ENCODE data around the gene ANTXRL.
"Not testable (repeated sequence)": the region's sequence is repeated elsewhere in the genome, so short reads cannot be mapped to it uniquely, and the experiment has no call there.

Gene ANTXRL

DNA sequence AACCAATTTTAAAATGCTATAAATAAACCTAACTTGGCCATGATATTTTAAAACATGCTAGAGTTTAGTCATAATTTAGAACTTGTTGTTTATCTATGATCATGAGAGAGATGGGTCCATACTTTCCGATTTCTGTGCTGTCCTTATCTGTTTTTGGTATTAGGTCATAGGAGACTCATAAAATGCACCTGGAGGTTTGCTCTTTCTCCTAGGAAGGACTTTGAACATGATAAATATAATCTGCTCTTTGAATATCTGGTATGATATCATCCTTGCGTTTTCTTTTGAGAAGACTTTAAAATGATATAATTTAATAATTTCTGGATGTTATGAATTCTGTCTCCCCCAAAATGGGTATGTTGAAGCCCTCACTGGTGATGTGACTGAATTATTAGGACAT lies 9.0 kb upstream of the ANTXRL start:
- no peak for DNase-seq

DNA sequence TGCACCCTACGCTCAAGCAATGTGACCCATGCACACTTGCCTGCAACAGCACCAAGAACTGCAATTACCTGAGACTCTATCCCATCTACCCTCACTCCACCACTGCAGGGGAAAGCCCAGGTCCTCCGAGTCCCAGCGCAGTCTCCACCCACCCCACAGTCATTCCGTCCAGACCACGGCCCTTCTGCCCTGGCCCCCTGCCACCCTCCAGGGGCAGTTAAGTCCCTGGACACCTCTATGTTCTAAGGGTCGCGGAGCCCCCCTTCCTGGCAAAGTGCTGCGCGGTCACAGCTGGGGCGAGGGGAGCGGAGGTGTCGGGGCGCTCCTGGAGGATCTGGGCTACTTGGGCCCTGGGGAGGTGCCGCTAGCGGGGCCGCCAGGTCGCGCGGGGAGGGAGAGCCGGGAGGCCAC lies 4.4 kb upstream of the ANTXRL start:
- not testable (repeated sequence) for DNase-seq

GRCh38 chr10:46282842-46283574 lies 3.8 kb upstream of the ANTXRL start:
- peak; percentile 65 for DNase-seq

GRCh38 chr10:46283580-46284285 lies 3.1 kb upstream of the ANTXRL start:
- DNase-seq: no peak

- DNase-seq: peak; percentile 68
These were observed 2.2 kb upstream of the ANTXRL start for GRCh38 chr10:46284286-46285229.

- no peak for DNase-seq
These were observed 1.5 kb upstream of the ANTXRL start for GRCh38 chr10:46285300-46285699.

DNA sequence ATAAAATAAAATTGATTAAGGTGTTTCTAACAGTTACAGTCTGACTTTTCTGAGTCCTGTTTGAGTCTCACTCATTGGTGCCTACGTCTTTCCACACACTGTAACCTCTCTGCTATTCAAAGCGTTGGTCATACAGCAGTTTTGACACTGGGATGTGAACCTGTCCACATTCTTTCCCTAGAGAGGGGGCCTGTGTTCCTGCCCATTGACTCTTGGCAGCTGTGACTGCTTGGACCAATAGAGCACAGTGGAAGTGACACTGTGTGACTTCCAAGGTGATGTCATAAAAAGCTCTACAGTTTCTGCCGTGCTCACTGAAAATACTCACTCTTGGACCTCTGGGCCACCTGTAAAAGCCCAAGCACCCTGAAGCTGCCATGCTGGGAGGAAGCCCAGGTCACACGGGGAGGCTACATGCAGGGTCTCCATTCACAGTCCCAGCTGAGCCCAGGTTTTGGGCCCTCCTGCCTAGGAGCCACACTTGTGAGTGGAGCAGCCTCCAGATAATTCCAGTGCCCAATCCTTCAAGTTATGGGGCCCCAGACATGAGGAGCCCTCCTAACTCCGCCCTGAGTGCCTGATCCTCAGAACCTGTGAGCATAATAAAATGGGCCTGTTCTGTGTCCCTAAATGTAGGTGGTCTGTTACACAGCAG lies 704 bp upstream of the ANTXRL start:
- DNase-seq: no peak

DNA sequence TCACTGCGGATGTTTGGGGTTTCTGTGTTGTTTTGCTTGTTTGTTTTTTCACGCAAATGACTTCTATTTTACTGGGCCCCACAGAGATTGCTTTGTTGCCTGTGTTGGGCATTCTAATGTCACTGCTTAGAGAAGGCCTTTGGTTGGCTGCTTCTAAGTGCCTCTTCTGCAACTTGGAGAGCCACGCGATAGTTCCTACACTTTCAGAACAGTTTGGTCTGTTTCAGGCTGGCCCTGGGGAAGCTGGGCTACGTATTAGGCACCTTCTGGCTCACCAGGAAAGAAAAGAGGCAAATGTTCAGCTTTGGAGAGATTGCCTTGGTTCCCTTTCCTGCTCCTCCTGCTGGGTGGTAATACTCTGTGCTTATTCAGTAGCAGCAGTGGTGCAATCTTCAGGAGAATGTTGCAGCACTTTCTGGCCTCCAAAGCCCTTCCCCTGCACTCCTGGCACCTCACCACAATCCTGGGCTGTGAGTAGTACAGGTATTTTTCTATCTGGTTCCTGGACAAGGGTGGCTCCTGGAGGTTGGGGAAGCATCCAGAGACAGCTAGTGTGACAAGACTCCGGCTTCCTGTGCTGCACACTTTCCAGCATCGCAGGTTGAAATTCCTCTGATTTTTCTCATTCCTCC lies 1.2 kb downstream of the ANTXRL start:
- DNase-seq: no peak

- DNase-seq: no peak
These were observed 1.9 kb downstream of the ANTXRL start for GRCh38 chr10:46288601-46289206.

- no peak for DNase-seq
These were observed 2.5 kb downstream of the ANTXRL start for GRCh38 chr10:46289209-46289810.

DNA sequence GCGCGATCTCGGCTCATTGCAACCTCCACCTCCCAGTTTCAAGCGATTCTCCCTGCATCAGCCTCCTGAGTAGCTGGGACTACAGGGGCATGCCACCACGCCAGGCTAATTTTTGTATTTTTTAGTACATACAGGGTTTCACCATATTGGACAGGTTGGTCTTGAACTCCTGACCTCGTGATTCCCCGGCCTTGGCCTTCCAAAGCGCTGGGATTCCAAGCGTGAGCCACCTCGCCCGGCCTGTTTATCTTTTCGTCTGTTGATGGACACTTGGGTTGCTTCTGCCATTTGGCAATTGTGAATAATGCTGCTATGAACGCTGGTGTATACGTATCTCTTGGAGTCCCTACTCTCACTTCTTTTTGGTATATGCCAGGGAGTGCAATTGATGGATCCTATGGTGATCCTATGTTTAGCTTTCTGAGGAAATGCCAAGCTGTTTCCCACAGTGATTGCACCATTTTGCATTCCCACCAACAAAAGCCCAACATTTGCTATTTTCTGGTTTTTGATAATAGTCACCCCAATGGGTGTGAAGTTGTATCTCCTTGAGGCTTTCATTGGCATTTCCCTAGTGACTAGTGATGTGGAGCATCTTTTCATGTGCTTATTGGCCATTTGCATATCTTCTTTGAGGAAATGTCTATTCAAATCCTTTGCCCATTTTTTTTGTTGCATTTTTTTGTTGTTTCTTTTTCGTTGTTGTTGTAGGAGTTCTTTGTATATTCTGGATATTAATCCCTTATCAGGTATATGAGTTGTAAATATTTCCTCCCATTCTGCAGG lies 3.5 kb downstream of the ANTXRL start:
- no peak for DNase-seq

DNA sequence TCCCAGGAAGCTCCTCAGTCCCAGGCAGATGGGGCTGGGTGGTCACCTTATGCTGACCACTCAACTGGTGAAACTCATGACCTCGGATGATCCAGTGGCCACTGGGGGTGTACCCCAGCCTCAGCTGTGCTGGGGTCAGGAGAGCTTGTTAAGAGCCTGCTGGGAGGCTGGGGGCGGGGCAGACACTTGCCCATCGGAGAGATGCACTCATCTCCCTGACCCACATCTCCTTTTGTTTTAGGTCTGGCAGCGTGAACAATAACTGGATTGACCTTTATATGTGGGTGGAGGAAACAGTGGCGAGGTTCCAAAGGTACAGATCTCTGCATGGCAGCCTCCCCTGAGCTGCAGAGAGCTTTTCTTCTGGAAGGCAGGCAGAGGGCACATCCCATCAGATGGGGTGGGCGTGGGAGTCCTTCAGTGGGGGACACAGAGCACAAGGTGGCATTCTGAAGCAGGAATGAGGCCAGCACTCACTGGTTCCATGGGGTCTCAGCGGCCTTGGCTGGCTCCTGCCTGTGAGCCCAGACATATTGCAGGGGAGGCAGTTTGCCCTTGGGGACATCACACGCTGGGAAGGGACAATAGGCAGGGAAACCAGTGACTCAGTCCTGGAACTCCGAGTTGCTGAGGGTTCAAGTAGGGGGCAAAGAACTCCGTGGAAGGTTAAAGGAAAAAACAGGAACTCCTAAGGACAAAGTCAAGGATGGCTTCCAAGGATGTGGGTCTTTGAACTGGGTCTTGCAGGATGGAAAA lies 5.2 kb downstream of the ANTXRL start:
- DNase-seq: no peak

DNA sequence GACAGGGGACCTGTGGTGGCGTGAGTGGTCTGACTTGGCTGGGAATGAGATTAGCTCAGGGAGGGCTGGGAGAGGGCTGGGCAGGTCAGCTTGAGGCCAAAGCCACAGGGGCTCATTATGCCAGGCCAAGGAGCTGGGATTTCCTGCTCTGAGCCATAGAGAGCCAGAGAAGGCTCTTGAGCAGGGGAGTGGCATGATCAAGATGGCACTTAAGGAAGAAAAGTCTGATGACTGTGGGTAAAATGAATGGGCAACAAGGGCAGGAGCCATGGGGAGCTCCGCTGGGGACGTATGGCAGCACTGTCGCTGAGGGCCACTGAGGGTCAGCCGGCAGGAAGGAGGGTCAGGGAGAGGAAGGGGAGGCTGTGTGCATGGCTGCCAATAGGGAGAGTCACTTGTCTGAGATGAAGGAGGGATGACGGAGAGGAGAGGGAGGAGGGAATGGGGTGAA lies 5.8 kb downstream of the ANTXRL start:
- DNase-seq: no peak

GRCh38 chr10:46293228-46293627 lies 6.4 kb downstream of the ANTXRL start:
- DNase-seq: no peak

DNA sequence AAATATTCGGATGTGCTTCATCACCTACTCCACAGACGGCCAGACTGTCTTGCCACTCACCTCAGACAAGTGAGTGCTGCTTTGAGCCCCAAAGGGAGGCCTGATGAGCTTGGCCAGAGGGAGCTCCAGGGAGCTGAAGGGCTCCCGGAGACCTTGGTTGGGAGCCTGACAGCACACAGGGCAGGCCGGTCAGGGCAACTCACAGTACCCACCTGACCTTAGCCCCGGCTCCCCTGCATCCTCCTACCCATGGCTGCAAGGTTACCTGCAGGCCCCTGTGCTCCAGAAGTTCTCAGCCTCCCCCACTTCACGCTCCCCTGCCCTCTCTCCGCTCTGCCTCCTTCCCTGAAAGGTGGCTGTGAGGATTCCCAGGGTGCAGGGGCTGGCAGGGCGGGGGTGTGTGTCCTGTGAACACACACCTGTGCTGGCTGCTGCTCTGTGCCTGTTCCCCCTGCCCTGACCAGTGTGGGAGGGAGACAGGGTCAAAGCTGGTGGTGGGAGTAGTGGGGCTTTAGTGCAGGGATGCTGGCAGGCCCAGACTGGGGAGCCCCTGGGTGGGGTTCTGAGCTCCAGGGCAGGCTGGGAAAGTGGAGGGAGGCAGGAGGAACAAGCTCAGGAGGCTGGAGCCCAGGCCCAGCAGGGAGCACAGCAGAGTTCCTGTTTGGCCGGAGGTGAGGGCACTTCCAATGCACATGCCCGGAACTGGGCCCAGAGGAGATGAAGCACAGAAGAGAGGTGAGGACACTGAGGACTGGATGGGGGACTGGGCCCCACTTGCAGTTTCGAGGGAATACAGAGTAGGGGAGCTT lies 7.2 kb downstream of the ANTXRL start:
- DNase-seq: no peak

GRCh38 chr10:46294641-46295220 lies 7.9 kb downstream of the ANTXRL start:
- DNase-seq: no peak

GRCh38 chr10:46295350-46296010 lies 8.7 kb downstream of the ANTXRL start:
- not testable (repeated sequence) for DNase-seq

DNA sequence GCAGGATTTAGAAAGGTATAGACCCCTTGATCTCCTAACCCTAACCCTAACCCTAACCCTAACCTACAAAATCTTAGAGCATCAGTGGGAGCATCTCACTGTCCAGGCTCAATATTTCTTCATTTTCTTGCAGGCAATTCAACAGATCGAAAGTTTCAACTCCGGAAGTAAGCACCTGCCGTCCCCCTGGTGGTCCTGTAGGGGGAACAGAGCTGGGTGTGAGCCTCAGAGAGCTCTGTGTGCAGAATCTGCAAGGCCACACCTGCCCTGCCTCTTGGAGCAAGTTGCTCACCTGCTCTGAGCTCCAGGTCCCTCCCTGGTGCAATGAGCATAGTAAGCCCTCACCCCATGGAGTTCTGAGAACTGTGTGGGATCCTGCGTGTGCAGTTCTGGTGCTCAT lies 9.3 kb downstream of the ANTXRL start:
- not testable (repeated sequence) for DNase-seq
